ENCODE measurements around the gene CCR3. TPM values are rescaled to one million over a fixed set of nuclear protein-coding genes. Genes with fewer than 3 reads are reported as not detected.

The CCR3 gene
- total RNA-seq, 4 donors from 2014 or later, result not detected

- DNase-seq (ENCODE audit: low spot score in 2 of 2), result no peak
- Histone ChIP-seq H3K4me1 (no peaks in the 10 kb centered on the region), H3K27ac (no peak overlapping the region), H3K4me3 (no peak overlapping the region), H3K36me3 (no peaks in the 10 kb centered on the region), H3K27me3 (no peaks in the 10 kb centered on the region), H3K9me3 (peaks cover 0 to 24% (median 0%) of the 10 kb centered on the region in 4 donors)
- TF ChIP-seq CTCF (IDR thresholded peaks at IDR 0.05) (no peak), POLR2A (IDR thresholded peaks at IDR 0.05) (no peak), EP300 (IDR thresholded peaks at IDR 0.05) (no peak)
- 91 to 98% methylated on average over 3 of the region's 3 CpGs for WGBS, 2 donors
Observed at GRCh38 chr3:46278816-46279672, 36.8 kb downstream of the CCR3 start.

GRCh38 chr3:46280105-46280797, 38.0 kb downstream of the CCR3 start:
- TF ChIP-seq POLR2A (IDR thresholded peaks at IDR 0.05) (no peak), EP300 (IDR thresholded peaks at IDR 0.05) (no peak)
- H3K27ac ChIP-seq, result no peak overlapping the region
- no peaks in the 10 kb centered on the region for H3K4me1 ChIP-seq
- no peak for DNase-seq (ENCODE audit: low spot score in 2 of 2)
- no peaks in the 10 kb centered on the region for H3K36me3 ChIP-seq
- H3K27me3 ChIP-seq, result no peaks in the 10 kb centered on the region
- no peak overlapping the region for H3K4me3 ChIP-seq
- H3K9me3 ChIP-seq, result peaks cover 0 to 24% (median 0%) of the 10 kb centered on the region in 4 donors
- WGBS, 2 donors, result 92 to 93% methylated on average over 4 to 5 of the region's 5 CpGs

- no peak overlapping the region for H3K4me3 ChIP-seq
- H3K27me3 ChIP-seq, result no peaks in the 10 kb centered on the region
- 93 to 96% methylated on average over 1 of the region's 1 CpG for WGBS, 2 donors
- no peak overlapping the region for H3K27ac ChIP-seq
- peaks cover 0 to 24% (median 0%) of the 10 kb centered on the region in 4 donors for H3K9me3 ChIP-seq
- no peak for DNase-seq (ENCODE audit: low spot score in 2 of 2)
- no peaks in the 10 kb centered on the region for H3K4me1 ChIP-seq
- no peaks in the 10 kb centered on the region for H3K36me3 ChIP-seq
- TF ChIP-seq CTCF (IDR thresholded peaks at IDR 0.05) (no peak), POLR2A (IDR thresholded peaks at IDR 0.05) (no peak), EP300 (IDR thresholded peaks at IDR 0.05) (no peak)
Observed at GRCh38 chr3:46281551-46281950, 39.3 kb downstream of the CCR3 start.

- H3K36me3 ChIP-seq, result no peaks in the 10 kb centered on the region
- no peaks in the 10 kb centered on the region for H3K4me1 ChIP-seq
- TF ChIP-seq EP300 (IDR thresholded peaks at IDR 0.05) (no peak), CTCF (IDR thresholded peaks at IDR 0.05) (no peak), POLR2A (IDR thresholded peaks at IDR 0.05) (no peak)
- no peak overlapping the region for H3K27ac ChIP-seq
- no peak overlapping the region for H3K4me3 ChIP-seq
- H3K9me3 ChIP-seq, result peaks cover 0 to 24% (median 0%) of the 10 kb centered on the region in 4 donors
- H3K27me3 ChIP-seq, result no peaks in the 10 kb centered on the region
- no peak for DNase-seq (ENCODE audit: low spot score in 2 of 2)
- WGBS, 2 donors, result 88 to 91% methylated on average over 4 of the region's 4 CpGs
Observed at GRCh38 chr3:46282041-46282440, 39.8 kb downstream of the CCR3 start.

GRCh38 chr3:46282696-46283095, 40.4 kb downstream of the CCR3 start:
- Histone ChIP-seq H3K4me1 (no peaks in the 10 kb centered on the region), H3K27ac (no peak overlapping the region), H3K27me3 (no peaks in the 10 kb centered on the region), H3K9me3 (peaks cover 0 to 24% (median 0%) of the 10 kb centered on the region in 4 donors), H3K36me3 (no peaks in the 10 kb centered on the region), H3K4me3 (no peak overlapping the region)
- TF ChIP-seq CTCF (IDR thresholded peaks at IDR 0.05), result no peak
- no peak for TF ChIP-seq EP300 (IDR thresholded peaks at IDR 0.05)
- no peak for TF ChIP-seq POLR2A (IDR thresholded peaks at IDR 0.05)
- 79 to 89% methylated on average over 2 of the region's 2 CpGs for WGBS, 2 donors
- no peak for DNase-seq (ENCODE audit: low spot score in 2 of 2)

Data from tibial nerve (tissue), 4 donors.